GM21825 (cell line): ENCODE measurements around the gene WDR27.
"Not testable (repeated sequence)": the region's sequence is repeated elsewhere in the genome, so short reads cannot be mapped to it uniquely, and the experiment has no call there.

Source experiments
- ATAC-seq: cut with Tn5 transposase; IDR thresholded peaks from one replicate; pipeline ENCODE4 v1.9.1; 2021; ENCODE audit warnings: mild to moderate bottlenecking, moderate library complexity; ENCODE audit not compliant: unreplicated experiment

WDR27 gene

GRCh38 chr6:169452117-169452868 lies 249.5 kb downstream of the WDR27 start:
- ATAC-seq = no peak

GRCh38 chr6:169451065-169451838 lies 250.6 kb downstream of the WDR27 start:
- ATAC-seq = no peak

- ATAC-seq = no peak
Observed at GRCh38 chr6:169450097-169450496, 251.7 kb downstream of the WDR27 start.

- no peak for ATAC-seq
Observed at GRCh38 chr6:169449221-169449620, 252.6 kb downstream of the WDR27 start.

- no peak for ATAC-seq
Observed at GRCh38 chr6:169445661-169446581, 255.9 kb downstream of the WDR27 start.

GRCh38 chr6:169445227-169445626 lies 256.6 kb downstream of the WDR27 start:
- no peak for ATAC-seq

- no peak for ATAC-seq
Observed at GRCh38 chr6:169441292-169441691, 260.5 kb downstream of the WDR27 start.

GRCh38 chr6:169439710-169440109 lies 262.1 kb downstream of the WDR27 start:
- no peak for ATAC-seq

GRCh38 chr6:169434554-169434953 lies 267.3 kb downstream of the WDR27 start:
- not testable (repeated sequence) for ATAC-seq

GRCh38 chr6:169429001-169429400 lies 272.8 kb downstream of the WDR27 start:
- ATAC-seq = no peak

- ATAC-seq = no peak
Observed at GRCh38 chr6:169428532-169428931, 273.3 kb downstream of the WDR27 start.

GRCh38 chr6:169427856-169428255 lies 274.0 kb downstream of the WDR27 start:
- no peak for ATAC-seq

GRCh38 chr6:169426611-169427010 lies 275.2 kb downstream of the WDR27 start:
- no peak for ATAC-seq

- ATAC-seq = no peak
Observed at GRCh38 chr6:169425628-169426370, 276.0 kb downstream of the WDR27 start.

- ATAC-seq = no peak
Observed at GRCh38 chr6:169424821-169425240, 277.0 kb downstream of the WDR27 start.

- no peak for ATAC-seq
Observed at GRCh38 chr6:169424149-169424804, 277.6 kb downstream of the WDR27 start.

- ATAC-seq = no peak
Observed at GRCh38 chr6:169421586-169422264, 280.1 kb downstream of the WDR27 start.

- no peak for ATAC-seq
Observed at GRCh38 chr6:169420912-169421543, 280.8 kb downstream of the WDR27 start.

GRCh38 chr6:169417101-169417500 lies 284.7 kb downstream of the WDR27 start:
- no peak for ATAC-seq
